Left ventricle myocardium superior (tissue), 1 donor: ENCODE results near the gene KCNQ1. TPM values are rescaled to one million over a fixed set of nuclear protein-coding genes. Genes with fewer than 3 reads are reported as not detected.

Experiments
- ATAC-seq: fragments of 200-7000 bp; cut with Tn5 transposase; one replicate; pipeline ENCODE4 v1.9.1; 2020; ENCODE audit warnings: mild to moderate bottlenecking, moderate library complexity
- DNase-seq: peaks from one replicate; pipeline ENCODE4 v3.0.0-alpha.2; 2020
- intact Hi-C: fragments of 100-400 bp; cut with micrococcal nuclease; formaldehyde crosslinking; loops from one replicate; pipeline ENCODE4 v1.11.0; 2022
- total RNA-seq: library from RNA; stranded (reverse); fragmentation: NEBNext Ultra II Directional; extraction: Animal tissue kit (Norgen Biotek cat#: 25700); gene quantifications from one replicate; pipeline ENCODE4 v1.2.1, GENCODE V29; 2021
- donor health status: DM: no; HTN: yes; CAD: no; lungs with severe emphysema.

KCNQ1 gene
- total RNA-seq, 1 donor from 2014 or later = 49.7 TPM

DNA sequence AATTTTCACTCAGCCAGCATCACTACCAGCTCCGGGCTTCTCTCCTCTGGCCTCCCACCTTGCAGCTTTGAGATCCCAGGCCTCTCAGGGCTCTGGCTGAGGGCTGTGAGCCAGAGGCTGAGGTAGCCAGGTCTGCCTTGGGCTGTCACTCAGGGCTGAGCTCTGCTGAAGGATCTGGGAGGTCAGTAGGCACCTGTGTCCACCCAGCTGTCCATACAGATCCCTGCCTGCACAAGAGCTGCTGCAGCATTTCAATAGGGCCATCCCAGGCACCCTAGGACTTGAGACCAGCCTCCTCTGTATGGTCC is 242.4 kb downstream of the KCNQ1 start:
- DNase-seq (no peak), ATAC-seq (no peak)
- intact Hi-C loops = no loop called here

DNA sequence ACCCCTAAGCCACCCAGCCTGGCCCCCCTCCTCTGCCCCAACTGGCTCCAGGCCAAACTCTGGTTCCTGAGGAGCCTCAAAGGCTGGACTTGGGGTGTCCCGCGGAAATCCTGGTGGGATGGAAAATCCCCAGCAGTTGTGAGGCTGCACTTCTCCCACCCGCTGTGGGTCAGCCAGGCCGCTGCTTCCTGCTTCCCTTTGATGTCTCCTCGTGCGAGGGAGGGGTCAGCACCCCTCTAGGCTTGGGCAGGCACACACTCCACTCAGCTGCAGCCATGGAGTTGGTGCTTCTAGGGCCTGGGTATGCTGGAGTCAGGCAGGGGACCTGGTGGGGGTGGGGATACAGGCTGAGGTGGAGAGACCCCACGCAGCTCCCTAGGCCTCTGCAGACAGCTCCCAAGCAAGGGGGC is 243.0 kb downstream of the KCNQ1 start:
- intact Hi-C loops = no loop called here
- ATAC-seq (peak; percentile 24), DNase-seq (no peak)

DNA sequence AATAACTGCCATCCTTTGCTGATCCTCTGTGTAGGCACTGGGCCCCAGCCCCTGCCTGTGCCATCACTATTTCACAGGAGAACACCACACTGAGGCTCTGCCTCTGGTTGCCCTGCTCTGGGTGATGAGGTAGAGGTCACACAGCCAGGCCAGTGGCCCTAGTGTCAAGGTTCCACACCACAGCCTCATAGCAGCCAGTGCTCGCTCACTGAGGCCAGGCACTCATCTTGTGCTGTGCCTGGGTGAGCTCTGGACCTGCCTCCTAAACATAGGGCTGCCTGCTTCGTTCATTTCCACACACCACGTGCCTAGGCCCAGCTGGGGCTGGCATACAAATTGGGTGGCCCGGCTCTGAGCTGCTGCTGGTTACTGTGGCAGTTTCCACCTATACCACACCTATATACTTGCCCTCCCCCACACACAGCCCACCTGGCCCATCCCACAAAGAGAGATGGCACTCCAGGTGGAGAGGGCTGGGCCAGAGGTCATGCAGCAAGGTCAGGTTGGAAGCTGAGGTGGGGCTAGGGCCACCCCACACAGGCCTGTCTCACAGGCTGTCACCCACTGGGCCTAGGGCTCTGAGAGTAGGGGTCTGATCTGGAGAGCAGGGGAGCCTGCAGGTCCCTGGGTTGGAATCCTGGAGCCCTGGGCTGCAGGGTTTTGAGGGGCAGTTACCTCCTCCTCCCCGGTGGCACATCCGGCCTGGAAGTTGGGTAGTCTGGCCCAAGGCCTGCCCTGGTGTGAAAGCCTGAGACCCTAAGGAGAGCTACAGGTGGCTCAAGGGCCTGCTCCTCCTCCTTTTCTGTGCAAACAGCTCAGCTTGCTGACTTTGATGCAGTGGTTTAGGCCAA is 243.8 kb downstream of the KCNQ1 start:
- DNase-seq (no peak), ATAC-seq (no peak)
- intact Hi-C loops = no loop called here

DNA sequence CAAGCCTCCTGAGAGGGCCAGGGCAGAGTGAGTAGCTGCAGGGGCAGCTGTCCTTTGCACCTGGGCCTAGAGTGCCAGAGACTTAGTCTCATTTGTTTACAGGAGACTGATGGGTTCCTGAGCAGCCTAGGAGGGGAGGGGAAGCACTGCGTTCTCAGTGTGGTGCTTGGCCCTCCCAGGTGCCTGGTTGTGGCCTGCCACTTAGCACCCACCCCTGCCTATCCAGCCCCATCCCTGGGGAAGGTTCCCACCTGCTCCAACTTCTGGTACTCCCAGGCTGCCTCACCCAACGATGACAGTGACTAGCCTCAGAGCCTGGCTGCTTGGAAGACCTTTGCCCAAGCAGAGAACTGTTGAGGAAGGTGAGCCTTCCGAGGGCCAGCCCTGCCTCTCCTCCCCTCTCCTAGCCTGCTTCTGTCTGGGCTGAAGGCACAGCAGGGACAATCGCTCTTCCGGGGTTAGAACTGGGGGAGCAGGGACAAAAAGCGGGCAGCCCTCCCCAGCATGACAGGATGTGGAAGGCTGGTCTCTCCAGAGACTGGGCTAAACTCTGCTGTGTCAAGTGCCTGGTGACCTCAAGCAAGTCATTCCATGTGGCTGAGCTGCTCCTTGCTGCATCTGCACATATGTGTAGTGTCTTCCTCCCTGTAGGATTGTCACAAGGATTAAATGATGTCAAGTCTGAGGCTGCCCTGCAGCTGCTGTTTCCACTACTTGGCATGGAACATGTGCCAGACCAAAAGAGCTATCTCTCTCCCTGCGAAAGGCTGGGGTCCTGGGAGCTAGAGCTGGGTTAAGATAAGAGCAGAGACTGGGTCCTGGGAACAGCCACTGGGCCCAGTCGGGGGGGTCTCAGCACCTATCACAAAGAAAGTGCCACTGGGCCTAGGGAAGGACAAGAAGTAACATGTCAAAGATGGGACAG is 245.1 kb downstream of the KCNQ1 start:
- DNase-seq (no peak), ATAC-seq (no peak)
- intact Hi-C loops = no loop called here

DNA sequence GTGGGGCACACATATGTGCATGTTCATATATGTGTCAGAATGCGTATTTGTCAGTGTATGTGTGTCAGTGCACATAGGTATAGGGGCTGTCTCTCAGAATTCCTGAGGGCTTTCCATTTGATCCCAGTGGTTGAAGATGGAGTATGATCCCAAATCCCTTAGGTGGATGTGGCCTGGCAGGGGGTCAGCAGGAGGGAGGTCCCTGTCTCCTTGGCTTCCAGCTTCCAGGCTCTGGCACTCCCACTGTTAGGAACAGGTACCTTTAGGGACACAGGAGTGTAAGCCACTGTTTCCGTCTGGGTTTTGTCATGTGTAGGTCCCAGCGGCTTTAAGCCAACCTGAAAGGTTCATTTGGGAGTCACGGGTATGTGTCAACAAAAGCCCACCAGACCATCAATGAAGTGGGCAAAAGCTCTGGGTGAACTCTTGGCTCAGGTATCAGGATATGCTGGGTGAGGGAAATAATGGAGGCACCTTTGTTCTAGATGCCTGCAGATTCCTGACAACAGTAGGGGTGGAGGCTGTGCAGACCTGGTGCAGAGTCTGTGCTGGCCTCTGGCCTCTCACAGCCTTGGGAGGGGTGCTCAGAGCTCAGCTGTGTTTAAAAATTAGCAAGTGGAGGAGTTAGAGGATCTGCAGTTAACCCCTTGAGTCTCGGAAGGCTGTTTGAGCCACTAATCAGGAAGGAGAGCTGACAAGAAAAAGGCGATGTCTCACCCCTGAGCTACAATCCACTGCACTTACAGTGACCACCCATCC is 246.0 kb downstream of the KCNQ1 start:
- ATAC-seq = no peak
- DNase-seq = no peak
- intact Hi-C loops = no loop called here

DNA sequence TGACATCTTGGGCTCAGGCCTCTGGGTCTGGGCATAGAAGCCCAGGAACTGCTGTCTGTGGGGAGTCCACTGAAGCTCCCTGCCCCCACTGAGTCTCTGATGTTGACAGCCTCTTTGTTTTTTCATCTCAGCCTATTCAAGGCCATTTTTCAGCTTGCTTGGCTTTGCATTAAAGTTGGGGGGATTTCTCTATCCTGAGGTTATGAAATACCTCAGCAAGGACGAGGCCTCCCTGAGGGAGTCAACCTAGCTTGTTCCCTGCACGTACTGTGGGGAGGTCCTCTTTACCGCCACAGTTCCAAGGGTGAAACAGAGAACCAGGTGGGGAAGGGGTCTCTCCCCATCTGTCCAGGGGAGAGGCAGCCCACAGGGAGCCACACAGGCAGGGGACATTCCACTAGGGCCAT is 246.6 kb downstream of the KCNQ1 start:
- DNase-seq (no peak), ATAC-seq (no peak)
- intact Hi-C loops = no loop called here

DNA sequence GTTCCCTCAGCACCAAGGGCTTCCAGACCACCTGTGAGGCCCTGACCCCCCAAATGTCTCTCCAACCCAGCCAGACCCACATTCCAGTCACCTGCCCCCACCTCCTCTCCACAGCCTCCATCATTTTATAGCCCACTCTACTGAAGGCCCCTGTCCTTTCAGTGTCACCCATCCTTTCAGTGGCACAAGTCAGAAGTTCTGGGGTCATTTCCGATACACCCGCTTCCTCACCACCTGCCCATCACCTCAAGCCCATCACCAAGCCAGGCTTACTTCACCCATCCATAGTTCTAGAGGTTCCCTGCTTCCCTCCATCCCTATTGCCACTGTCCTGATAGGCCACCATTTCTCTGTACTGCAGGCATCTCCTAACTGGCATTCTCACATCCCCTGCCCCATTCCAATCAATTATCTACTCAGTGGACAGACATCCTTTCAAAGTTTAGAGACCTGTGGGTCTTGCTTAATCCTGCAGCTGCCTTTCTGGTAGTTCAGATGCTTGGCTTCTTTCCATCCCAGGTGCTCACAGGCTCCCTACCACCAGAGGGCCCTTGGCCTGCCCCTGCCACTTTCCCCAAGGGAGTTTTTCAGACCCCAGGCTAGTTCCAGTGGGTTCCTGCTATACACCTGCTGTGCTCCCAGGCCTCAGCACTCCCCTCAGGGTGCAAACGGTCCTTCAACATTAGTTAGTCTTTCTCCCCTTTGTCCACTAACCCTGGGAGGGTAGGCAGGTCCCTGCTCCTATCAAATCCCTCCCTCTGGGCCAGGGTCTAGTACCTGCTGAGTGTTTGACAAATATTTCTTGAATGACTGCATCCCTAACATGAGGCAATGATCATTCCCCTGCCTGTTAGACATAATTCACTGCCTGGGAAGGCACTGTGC is 247.4 kb downstream of the KCNQ1 start:
- DNase-seq (no peak), ATAC-seq (no peak)
- intact Hi-C loops = no loop called here

DNA sequence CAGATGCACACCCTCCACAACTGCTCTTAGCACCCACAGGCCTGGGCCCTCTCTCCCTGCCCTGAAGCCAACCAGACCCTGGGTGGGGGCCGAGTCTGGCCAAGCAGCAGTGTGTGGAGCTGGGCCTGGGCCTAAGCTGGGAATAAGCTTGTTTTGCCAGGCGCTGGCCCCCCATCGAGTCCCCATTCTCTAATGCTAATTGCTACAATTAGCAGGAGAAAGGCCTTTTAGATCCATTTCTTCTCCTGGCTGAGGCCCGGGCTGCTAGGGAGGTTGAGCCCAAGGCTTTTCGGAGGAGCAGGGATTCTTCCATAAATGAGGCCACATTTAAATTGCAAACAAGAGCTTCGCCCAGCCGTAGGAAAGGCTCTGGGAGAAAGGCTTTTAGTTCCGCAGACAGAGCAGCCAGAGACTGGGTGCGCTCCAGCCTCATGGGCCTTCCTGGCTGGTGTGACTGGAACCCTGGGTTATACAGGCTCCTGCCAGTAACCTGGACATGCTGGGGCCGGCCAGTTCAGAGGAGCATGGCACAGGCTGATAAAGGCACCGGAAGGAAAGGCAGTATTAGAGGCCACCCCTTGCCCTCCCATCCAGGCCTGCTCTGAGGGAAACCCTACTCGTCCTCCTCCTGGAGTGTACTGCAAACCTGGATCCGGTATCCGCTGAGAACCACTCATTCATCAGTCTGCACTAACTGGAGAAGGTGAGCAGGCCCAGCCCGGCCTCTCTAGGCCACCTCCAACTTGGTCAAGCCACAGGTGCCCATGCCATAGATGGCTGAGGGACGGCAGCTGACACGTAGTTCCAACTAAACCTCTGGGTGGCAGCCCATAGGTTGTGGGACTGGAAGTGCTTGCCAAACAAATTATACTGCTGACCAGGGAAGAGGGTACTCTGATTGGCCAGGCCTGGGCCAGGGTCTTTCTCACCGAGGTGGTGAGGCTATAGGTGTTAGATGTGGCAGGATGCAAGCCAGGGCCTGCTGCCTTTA is 248.8 kb downstream of the KCNQ1 start:
- DNase-seq = no peak
- no peak for ATAC-seq
- intact Hi-C loops = no loop called here

DNA sequence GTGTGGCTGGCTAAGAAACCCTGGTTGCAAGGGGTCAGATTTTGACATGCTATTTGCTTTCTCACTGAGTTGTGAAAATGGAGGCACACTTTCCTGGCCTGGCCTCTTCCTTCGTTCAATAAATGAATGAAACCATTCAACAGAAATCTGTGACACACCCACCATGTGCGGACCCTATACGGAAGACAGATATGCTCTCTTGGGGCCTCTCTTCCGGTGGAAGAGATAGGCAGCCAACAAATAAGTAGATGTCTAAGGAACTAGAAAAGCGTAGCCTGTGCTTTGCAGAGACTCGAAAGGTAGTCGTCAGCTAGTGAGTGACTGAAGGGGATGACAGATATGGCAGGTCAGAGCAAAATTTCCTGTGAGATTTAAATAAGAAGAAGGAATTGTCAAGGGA is 249.7 kb downstream of the KCNQ1 start:
- ATAC-seq (no peak), DNase-seq (no peak)
- intact Hi-C loops = no loop called here

DNA sequence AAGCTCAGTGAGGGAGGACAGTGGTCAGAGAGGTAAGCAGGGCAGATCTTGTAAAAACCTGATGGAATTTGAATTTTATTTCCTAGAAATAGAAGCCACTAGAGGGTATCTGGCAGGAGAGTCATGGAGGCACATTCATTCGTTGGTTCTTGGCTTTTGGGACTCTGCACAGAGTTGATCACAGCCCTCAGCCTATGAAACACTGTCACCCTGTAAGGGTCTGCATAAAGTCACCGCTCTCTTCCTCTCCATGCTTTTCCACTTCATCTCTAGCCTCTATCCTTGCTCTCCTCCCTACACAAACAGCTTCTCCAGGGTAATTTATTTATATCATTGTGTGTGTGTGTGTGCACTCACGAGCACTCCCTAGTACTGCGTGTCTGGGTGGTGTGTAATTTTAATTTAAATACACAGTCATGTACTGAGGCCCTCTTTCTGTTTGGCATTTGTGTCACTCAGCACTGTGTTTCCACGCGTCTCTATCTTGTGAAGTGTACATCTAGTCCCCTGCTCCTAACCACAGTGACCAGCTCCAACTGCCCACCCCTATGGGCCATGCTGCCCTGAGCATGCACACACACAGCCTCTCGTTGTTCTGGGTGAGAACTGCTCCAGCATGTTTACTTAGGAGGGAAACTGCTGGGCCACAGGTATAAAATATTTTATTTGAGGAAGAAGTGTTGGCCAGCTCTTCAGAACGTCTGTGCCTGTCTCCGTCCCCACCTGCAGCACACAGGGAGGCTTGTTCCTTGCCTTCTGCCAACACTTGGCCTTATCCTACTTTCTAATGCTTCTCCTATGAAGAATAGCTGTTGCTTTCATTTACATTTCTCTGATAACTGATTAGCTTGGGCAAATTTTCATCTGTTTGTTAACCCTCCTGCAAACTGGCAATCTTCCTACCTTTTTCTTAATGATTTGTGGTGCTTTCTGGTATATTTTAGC is 250.5 kb downstream of the KCNQ1 start:
- DNase-seq = no peak
- no peak for ATAC-seq
- intact Hi-C loops = no loop called here

DNA sequence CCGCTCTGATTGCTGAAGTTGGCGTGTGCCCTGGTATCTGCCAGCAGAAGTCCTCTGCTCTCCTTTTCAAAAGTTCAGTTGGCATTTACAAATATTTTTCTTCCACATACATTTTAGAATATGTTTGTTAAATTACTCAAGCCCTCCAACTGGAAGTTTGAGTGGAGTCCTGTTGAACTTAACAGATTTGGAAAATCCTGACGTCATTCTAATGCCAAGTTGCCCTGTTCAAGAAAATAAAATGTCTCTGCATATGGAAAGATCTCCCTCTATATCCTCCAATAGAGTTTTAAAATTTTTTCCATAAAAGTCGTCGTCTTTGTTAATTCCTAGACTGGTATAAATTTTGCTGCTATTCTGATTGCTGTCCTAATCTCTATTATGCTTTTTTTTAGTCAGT is 251.6 kb downstream of the KCNQ1 start:
- intact Hi-C loops = no loop called here
- DNase-seq (no peak), ATAC-seq (no peak)

DNA sequence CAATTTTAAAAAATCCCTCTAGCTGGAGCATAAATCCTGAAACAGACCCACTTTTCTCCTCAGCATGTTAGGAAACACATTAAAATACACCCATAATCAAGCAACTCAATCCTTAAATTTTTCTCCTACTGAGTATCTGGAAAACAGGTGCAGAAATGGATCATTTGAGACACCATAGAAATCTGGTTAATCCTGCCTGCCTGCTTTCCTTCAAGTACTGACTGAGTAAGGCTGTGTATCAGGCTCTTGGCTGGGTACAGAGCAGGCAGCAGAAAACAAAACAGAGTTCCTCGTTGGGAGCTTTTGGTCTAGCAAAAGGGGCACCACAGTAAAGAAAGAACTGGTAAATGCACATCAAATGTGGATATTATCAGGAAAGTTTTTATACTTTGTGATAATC is 253.1 kb downstream of the KCNQ1 start:
- intact Hi-C loops = no loop called here

DNA sequence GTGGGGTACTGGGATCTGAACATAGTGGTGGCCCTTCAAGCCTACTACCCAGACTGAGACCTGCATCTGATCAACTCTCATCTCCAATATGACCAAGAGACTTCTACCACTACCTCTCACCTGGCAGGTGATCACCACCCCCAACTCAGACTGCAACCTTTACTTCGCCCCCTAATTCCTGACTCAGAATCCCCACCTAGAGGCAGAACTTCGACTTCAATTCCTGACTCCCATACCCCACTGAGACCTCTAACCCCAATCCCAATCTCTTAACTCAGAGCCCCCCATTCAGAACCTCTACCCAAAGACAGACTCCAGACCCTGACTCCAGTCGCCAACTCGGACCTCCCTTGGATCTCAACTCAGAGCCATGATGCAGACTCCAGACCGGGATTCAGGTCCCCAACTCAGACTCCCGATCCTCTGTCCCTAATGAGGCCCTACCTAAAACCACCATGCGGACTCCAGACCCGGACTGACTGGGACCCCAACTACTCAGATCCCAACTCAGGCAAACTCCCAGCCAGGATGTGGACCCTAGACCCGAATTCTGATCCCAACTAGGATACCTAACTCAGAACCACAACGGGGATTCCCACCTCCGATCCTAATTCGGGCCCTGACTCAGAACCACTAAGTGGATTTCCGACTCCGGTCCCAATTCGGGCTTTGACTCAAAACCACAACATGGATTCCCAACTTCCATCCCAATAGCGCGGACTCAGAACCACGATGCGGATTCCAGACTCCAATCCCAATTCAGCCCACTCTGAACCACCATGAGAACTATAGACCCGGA is 253.8 kb downstream of the KCNQ1 start:
- intact Hi-C loops = no loop called here
- DNase-seq (no peak), ATAC-seq (no peak)

More for the DNA sequence above, 253.1 kb downstream of the KCNQ1 start:
- ATAC-seq = no peak
- DNase-seq = no peak

DNA sequence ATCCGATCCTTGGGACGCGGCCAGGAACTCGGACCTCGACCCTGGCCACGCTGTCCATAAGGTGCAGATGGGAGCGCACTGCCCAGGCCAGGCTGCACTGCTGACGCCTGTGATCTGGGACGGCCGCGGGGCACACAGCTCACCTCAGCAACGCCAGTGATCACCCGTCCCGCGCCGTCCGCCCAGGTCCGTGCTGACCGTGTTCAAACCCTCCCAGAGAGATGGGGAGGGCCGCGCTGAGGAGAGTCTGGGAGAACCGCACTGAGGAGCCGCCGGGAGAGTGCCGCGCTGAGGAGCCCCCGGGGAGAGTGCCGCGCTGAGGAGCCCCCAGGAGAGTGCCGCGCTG is 254.3 kb downstream of the KCNQ1 start:
- DNase-seq = peak; percentile 49
- ATAC-seq = peak; percentile 16
- intact Hi-C loops = no loop called here

DNA sequence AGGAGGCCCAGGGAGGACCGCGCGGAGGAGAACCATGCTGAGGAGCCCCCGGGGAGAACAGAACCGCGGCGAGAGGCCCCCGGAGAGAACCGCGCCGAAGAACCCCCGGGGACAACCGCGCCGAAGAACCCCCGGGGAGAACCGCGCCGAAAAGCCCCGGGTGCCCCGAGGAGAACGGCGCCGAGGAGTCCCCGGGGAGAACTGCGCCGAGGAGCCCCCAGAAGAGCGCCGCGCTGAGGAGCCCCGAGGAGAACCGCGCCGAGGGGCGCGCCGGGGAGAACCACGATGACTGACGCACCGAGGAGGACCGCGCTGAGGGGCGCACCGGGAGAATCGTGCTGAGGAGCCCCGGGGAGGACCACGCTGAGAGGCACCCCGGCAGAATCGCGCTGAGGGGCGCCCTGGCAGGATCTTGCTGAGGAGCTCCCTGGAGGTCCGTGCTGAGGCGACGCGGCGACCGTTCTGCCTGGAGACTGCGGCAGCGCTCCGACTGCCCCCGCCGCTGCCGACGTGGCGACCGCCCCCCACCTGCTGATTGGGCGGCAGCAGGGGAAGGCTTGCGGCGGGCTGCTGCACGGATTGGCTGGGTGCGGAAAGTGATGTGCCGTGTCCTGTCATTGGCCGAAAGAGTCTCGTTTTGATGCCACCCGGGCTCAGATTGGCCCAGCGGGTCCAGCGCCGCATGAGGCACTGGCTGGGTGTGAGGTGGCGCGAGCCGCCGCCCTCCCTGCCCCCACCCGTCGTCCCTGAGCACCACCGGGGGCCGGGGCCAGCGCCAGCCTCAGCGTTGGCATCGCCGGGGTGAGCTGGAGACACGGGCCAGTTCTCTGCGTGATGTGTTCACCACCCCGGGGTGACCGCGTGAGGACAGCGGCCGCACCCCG is 255.0 kb downstream of the KCNQ1 start, which contains the start of gene KCNQ1OT1:
KCNQ1OT1 (minus strand) TSS at position 464 of the 884 bp plus-strand sequence.
- ATAC-seq (peak; percentile 96), DNase-seq (peak; percentile 93)
- intact Hi-C loops = no loop called here
